ENCODE measurements around the gene APC. TPM values are rescaled to one million over a fixed set of nuclear protein-coding genes. Genes with fewer than 3 reads are reported as not detected.

The APC gene
- total and polyA plus RNA-seq, 2 donors (not counting 3 experiments of a cell fraction or from before 2014, with no cell fraction given), result 11.2 to 39.6 TPM

DNA sequence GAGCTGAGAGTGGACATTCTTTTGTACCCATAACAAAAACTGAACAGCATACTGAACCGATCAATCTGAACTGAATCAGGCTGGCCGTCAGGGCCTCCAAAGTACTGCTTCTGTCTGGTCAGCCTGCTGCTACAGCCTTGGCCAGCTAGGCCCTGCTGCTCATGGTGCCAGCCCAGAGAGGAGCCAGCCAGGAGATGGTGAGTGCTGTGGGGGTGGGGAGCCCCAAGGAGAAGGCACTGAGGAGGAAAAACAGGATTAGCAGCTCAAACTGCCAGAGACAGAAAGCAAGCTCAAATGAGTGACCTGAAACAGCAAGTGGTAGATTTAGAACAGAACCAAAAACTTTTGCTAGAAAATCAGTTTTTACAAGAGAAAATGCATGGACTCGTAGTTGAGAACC is 147.3 kb downstream of the APC start:
- ChIA-PET POLR2A (no interaction called here), CTCF (interaction anchor here (1.5 kb wide), 1 partner anchor 10 kb away, joined by 3 read pairs; no protein-coding TSS in a partner anchor)
- no peak overlapping the region for H3K4me3 ChIP-seq (replicated peaks in 1 of 3; ENCODE audit: insufficient read depth in 1 of 3, low read depth in 1 of 3, low read length in 3 of 3)
- no peak for TF ChIP-seq JUN (IDR thresholded peaks at IDR 0.05; ENCODE audit: borderline replicate concordance, insufficient read depth, insufficient read length, low read depth)
- TF ChIP-seq FOS (IDR thresholded peaks at IDR 0.05; ENCODE audit: borderline replicate concordance, insufficient read depth, low read length), result no peak
- TF ChIP-seq POLR2AphosphoS5 (IDR thresholded peaks at IDR 0.05; ENCODE audit: insufficient read depth, low read depth, low read length), result no peak
- TF ChIP-seq EZH2 (IDR thresholded peaks at IDR 0.05; ENCODE audit: borderline replicate concordance, low read depth, low read length, severe bottlenecking), result no peak
- no peak for TF ChIP-seq POLR2A (IDR thresholded peaks at IDR 0.05; ENCODE audit: low read depth, low read length)
- TF ChIP-seq MYC (IDR thresholded peaks at IDR 0.05; ENCODE audit: low read depth, low read length), result no peak
- TF ChIP-seq, protein P1, sequence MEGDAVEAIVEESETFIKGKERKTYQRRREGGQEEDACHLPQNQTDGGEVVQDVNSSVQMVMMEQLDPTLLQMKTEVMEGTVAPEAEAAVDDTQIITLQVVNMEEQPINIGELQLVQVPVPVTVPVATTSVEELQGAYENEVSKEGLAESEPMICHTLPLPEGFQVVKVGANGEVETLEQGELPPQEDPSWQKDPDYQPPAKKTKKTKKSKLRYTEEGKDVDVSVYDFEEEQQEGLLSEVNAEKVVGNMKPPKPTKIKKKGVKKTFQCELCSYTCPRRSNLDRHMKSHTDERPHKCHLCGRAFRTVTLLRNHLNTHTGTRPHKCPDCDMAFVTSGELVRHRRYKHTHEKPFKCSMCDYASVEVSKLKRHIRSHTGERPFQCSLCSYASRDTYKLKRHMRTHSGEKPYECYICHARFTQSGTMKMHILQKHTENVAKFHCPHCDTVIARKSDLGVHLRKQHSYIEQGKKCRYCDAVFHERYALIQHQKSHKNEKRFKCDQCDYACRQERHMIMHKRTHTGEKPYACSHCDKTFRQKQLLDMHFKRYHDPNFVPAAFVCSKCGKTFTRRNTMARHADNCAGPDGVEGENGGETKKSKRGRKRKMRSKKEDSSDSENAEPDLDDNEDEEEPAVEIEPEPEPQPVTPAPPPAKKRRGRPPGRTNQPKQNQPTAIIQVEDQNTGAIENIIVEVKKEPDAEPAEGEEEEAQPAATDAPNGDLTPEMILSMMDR (IDR thresholded peaks at IDR 0.05; ENCODE audit: extremely low read depth in 1 of 2, insufficient read depth in 1 of 2, low read depth in 1 of 2, low read length in 2 of 2), result no peak
- TF ChIP-seq, protein P2, sequence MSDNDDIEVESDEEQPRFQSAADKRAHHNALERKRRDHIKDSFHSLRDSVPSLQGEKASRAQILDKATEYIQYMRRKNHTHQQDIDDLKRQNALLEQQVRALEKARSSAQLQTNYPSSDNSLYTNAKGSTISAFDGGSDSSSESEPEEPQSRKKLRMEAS (IDR thresholded peaks at IDR 0.05; ENCODE audit: insufficient read depth, insufficient read length), result no peak
- no peak for TF ChIP-seq GATA2 (IDR thresholded peaks at IDR 0.05; ENCODE audit: insufficient read depth, insufficient read length, low read depth, low read length)
- no peaks in the 10 kb centered on the region for H3K27me3 ChIP-seq (ENCODE audit: control insufficient read depth in 2 of 2, insufficient read depth in 2 of 2, low read length in 2 of 2)
- H3K27ac ChIP-seq (ENCODE audit: insufficient read depth, low read depth, low read length), result no peak overlapping the region
- no peak overlapping the region for H3K9ac ChIP-seq (replicated peaks; ENCODE audit: extremely low read depth, insufficient read depth, low read length)
- H3K36me3 ChIP-seq (ENCODE audit: control insufficient read depth in 2 of 2, extremely low read depth in 1 of 2, insufficient read depth in 2 of 2, low read length in 2 of 2), result peaks cover 21 to 22% of the 10 kb centered on the region in 2 experiments
- no TSS peak for BruUV-seq (replicated peaks)
- H2AFZ ChIP-seq (ENCODE audit: low read depth, low read length), result no peak overlapping the region
- dilution Hi-C loops (cut with MboI; ENCODE audit: extremely low pct_ligation_motif_present, low sequenced_read_pairs), result no loop called here
- peaks cover 2% of the 10 kb centered on the region for H3K79me2 ChIP-seq (ENCODE audit: control insufficient read depth, insufficient read depth, low read length)
- H4K20me1 ChIP-seq (replicated peaks; ENCODE audit: control insufficient read depth, extremely low read depth, insufficient read depth, low read length), result no peaks in the 10 kb centered on the region
- intact Hi-C loops (cut with micrococcal nuclease), result no loop called here
- no peaks in the 10 kb centered on the region for H3K4me1 ChIP-seq (ENCODE audit: control insufficient read depth, extremely low read depth, insufficient read depth, low read length)
- H3K9me1 ChIP-seq (replicated peaks; ENCODE audit: control insufficient read depth, extremely low read depth, insufficient read depth, low read length), result no peaks in the 10 kb centered on the region
- no peaks in the 10 kb centered on the region for H3K9me3 ChIP-seq (replicated peaks; ENCODE audit: control insufficient read depth, insufficient read depth, low read length)
- no peak for FAIRE-seq
- no peak for DNase-seq (ENCODE audit: low read depth, low spot score)
- H3K4me2 ChIP-seq (ENCODE audit: insufficient read depth, low read length), result no peak overlapping the region

Measured in endothelial cell of umbilical vein (primary cell).